Measurements from ENCODE around the gene ANO9. TPM values are rescaled to one million over a fixed set of nuclear protein-coding genes. Genes with fewer than 3 reads are reported as not detected.

The ANO9 gene
- total and polyA plus RNA-seq, 11 donors, result 0.07 to 3.1 (median 0.21) TPM; not detected in 6

- peak in 1 of 4 donors; percentile 19 for ATAC-seq
- Histone ChIP-seq H3K36me3 (no peaks in the 10 kb centered on the region), H3K4me3 (peak within 1 kb of the TSS in 8 of 12 donors; percentile 8 to 41 (median 24)), H3K27ac (no peak within 1 kb of the TSS), H3K4me1 (peaks cover 0 to 12% (median 6%) of the 10 kb centered on the region in 12 donors), H3K27me3 (peaks cover 11 to 57% (median 43%) of the 10 kb centered on the region in 9 donors), H3K9me3 (no peaks in the 10 kb centered on the region)
- intact Hi-C loops (cut with DNase I), result loop anchor here in 6 of 10 donors (5.0 to 10.0 kb wide), 6 partner anchors 65 to 167 kb away; partner anchors contain the start of genes BET1L (in 1 of the 6), NLRP6 (in 1 of the 6) and RIC8A (in 1 of the 6)
- WGBS, 4 donors, result 1% methylated on average over 107 to 109 of the region's 118 CpGs; no CpG with 5 or more reads in 2 of the 4 donors
- no peak for DNase-seq
- TF ChIP-seq POLR2A (IDR thresholded peaks at IDR 0.05), result no peak
- TF ChIP-seq, protein P1, sequence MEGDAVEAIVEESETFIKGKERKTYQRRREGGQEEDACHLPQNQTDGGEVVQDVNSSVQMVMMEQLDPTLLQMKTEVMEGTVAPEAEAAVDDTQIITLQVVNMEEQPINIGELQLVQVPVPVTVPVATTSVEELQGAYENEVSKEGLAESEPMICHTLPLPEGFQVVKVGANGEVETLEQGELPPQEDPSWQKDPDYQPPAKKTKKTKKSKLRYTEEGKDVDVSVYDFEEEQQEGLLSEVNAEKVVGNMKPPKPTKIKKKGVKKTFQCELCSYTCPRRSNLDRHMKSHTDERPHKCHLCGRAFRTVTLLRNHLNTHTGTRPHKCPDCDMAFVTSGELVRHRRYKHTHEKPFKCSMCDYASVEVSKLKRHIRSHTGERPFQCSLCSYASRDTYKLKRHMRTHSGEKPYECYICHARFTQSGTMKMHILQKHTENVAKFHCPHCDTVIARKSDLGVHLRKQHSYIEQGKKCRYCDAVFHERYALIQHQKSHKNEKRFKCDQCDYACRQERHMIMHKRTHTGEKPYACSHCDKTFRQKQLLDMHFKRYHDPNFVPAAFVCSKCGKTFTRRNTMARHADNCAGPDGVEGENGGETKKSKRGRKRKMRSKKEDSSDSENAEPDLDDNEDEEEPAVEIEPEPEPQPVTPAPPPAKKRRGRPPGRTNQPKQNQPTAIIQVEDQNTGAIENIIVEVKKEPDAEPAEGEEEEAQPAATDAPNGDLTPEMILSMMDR (IDR thresholded peaks at IDR 0.05), result no peak
Observed at GRCh38 chr11:369336-370018, 72.3 kb downstream of the ANO9 start, which contains the start of gene B4GALNT4. Gene B4GALNT4, plus strand, starts transcription at chr11:369499. Its CDS starts 305 bp downstream, at chr11:369804.

DNA sequence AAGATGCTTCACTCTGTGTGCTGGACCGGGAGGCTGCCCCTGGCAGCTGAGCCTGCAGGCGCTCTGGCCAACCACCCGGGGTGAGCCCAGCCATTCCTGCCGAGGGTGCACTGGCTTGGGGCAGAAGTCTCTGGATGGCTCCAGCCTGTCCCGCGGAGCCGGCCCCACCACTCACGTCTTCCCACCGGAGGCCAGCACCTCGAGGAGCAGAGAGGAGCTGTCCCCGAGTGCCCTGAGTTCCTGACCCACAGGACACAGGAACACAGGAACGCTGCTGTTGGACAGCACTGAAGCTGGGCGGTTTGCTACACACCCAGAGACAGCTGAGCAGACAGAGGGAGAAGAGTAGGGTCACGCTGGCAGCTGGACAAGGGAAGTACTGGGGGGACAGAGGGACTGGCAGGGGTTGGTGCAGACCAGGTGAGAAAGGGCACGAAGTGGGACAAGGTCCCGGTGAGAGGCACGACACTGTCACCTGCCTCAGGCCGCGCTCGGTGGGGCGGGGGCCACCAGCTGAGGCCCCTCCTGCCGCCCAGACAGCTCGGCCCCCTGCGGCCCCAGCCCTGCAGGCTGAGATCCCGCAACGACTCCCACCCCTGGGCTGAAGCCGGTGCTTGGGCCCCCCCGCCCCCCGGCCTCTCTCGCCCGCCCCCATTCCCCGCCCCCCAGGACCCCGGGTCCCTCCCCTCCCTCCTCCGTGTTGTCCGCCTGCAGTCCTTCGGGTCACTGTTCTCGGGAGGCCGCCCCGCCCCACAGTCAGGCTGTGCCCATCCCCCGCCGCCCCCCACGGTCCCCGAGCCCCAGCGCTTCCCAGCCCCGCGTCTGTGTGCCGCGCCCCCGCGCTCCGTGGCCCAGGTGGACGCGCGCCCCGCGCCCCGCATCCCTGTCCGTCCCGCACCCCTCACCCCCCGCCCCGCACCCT, 73.1 kb downstream of the ANO9 start:
- H3K36me3 ChIP-seq, result no peaks in the 10 kb centered on the region
- peak in 3 of 4 donors; percentile 19 to 23 (median 20) for ATAC-seq
- peaks cover 11 to 64% (median 48%) of the 10 kb centered on the region in 9 donors for H3K27me3 ChIP-seq
- intact Hi-C loops (cut with DNase I), result loop anchor here in 4 of 10 donors (5.0 to 10.0 kb wide), 4 partner anchors 66 to 166 kb away; partner anchors contain the start of genes BET1L (in 1 of the 4) and RIC8A (in 1 of the 4)
- H3K9me3 ChIP-seq, result no peaks in the 10 kb centered on the region
- DNase-seq, result no peak
- H3K4me3 ChIP-seq, result peak overlapping the region in 8 of 12 donors; percentile 8 to 41 (median 24)
- TF ChIP-seq, protein P1 (IDR thresholded peaks at IDR 0.05), result no peak
- no peak overlapping the region for H3K27ac ChIP-seq
- WGBS, 4 donors, result 1 to 5% (median 4%) methylated on average over 15 to 61 of the region's 61 CpGs
- H3K4me1 ChIP-seq, result peaks cover 0 to 12% (median 6%) of the 10 kb centered on the region in 12 donors

GRCh38 chr11:367956-368413, 73.8 kb downstream of the ANO9 start:
- DNase-seq (no peak), ATAC-seq (no peak)
- intact Hi-C loops (cut with DNase I), result loop anchor here in 4 of 10 donors (5.0 to 10.0 kb wide), 4 partner anchors 67 to 166 kb away; partner anchors contain the start of genes BET1L (in 1 of the 4) and RIC8A (in 1 of the 4)
- WGBS, 4 donors, result 28 to 41% (median 38%) methylated on average over 7 of the region's 7 CpGs
- Histone ChIP-seq H3K4me1 (peaks cover 0 to 12% (median 6%) of the 10 kb centered on the region in 12 donors), H3K27ac (no peak overlapping the region), H3K4me3 (no peak overlapping the region), H3K27me3 (peaks cover 11 to 64% (median 48%) of the 10 kb centered on the region in 9 donors), H3K9me3 (no peaks in the 10 kb centered on the region), H3K36me3 (no peaks in the 10 kb centered on the region)
- TF ChIP-seq POLR2A (IDR thresholded peaks at IDR 0.05), result no peak

Other genes with a start within 250 kb of the ANO9 start
- not detected for gene SCGB1C1, start 248.9 kb downstream of the ANO9 start, total RNA-seq
- not detected for gene SCGB1C1, start 248.9 kb downstream of the ANO9 start, polyA plus RNA-seq
- 10 to 100 TPM; 16.4 to 32.2 (median 20.9) TPM for gene BET1L, start 234.6 kb downstream of the ANO9 start, total RNA-seq
- 10 to 100 TPM; 12.9 to 28.0 TPM for gene BET1L, start 234.6 kb downstream of the ANO9 start, polyA plus RNA-seq
- 10 to 100 TPM; 48.7 to 94.1 (median 74.3) TPM for gene RIC8A, start 234.3 kb downstream of the ANO9 start, total RNA-seq
- 10 to 100 TPM; 32.7 to 99.5 TPM for gene RIC8A, start 234.3 kb downstream of the ANO9 start, polyA plus RNA-seq
- 10 to 100 TPM; 21.6 to 46.5 (median 27.8) TPM for gene SIRT3, start 205.7 kb downstream of the ANO9 start, total RNA-seq
- 10 to 100 TPM; 21.2 to 23.6 TPM for gene SIRT3, start 205.7 kb downstream of the ANO9 start, polyA plus RNA-seq
- gene PSMD13, start 205.0 kb downstream of the ANO9 start, total RNA-seq, result 100 to 1,000 TPM in 2 of 9 donors, 10 to 100 TPM in 7; 75.1 to 110 (median 87.5) TPM
- 100 to 1,000 TPM; 119 to 140 TPM for gene PSMD13, start 205.0 kb downstream of the ANO9 start, polyA plus RNA-seq
- under 1 TPM in 4 of 9 donors, not detected in 5; 0.09 to 0.20 (median 0.16) TPM for gene NLRP6, start 163.6 kb downstream of the ANO9 start, total RNA-seq
- gene NLRP6, start 163.6 kb downstream of the ANO9 start, polyA plus RNA-seq, result under 1 TPM in 1 of 2 donors, not detected in 1; 0.14 TPM
- gene PGGHG, start 152.9 kb downstream of the ANO9 start, total RNA-seq, result 10 to 100 TPM in 2 of 9 donors, 1 to 10 TPM in 7; 4.5 to 11.1 (median 6.2) TPM
- 10 to 100 TPM in 1 of 2 donors, 1 to 10 TPM in 1; 9.4 to 15.7 TPM for gene PGGHG, start 152.9 kb downstream of the ANO9 start, polyA plus RNA-seq
- gene IFITM5, start 142.5 kb downstream of the ANO9 start, total RNA-seq, result not detected
- gene IFITM5, start 142.5 kb downstream of the ANO9 start, polyA plus RNA-seq, result not detected
- gene IFITM2, start 134.2 kb downstream of the ANO9 start, total RNA-seq, result 100 to 1,000 TPM; 116 to 412 (median 149) TPM
- 100 to 1,000 TPM; 270 to 501 TPM for gene IFITM2, start 134.2 kb downstream of the ANO9 start, polyA plus RNA-seq
- gene IFITM1, start 128.0 kb downstream of the ANO9 start, total RNA-seq, result 100 to 1,000 TPM in 6 of 9 donors, 10 to 100 TPM in 3; 61.3 to 277 (median 127) TPM
- 100 to 1,000 TPM; 158 to 278 TPM for gene IFITM1, start 128.0 kb downstream of the ANO9 start, polyA plus RNA-seq
- gene IFITM3, start 121.2 kb downstream of the ANO9 start, total RNA-seq, result 100 to 1,000 TPM; 144 to 781 (median 214) TPM
- gene IFITM3, start 121.2 kb downstream of the ANO9 start, polyA plus RNA-seq, result 100 to 1,000 TPM; 501 to 873 TPM
- gene B4GALNT4, start 72.5 kb downstream of the ANO9 start, total RNA-seq, result 1 to 10 TPM in 2 of 9 donors, under 1 TPM in 5, not detected in 2; 0.28 to 1.9 (median 0.67) TPM
- gene B4GALNT4, start 72.5 kb downstream of the ANO9 start, polyA plus RNA-seq, result under 1 TPM; 0.68 to 0.91 TPM
- gene PKP3, start 47.8 kb downstream of the ANO9 start, total RNA-seq, result 1 to 10 TPM in 5 of 9 donors, under 1 TPM in 4; 0.15 to 2.0 (median 1.0) TPM
- under 1 TPM; 0.17 to 0.34 TPM for gene PKP3, start 47.8 kb downstream of the ANO9 start, polyA plus RNA-seq
- 10 to 100 TPM; 22.6 to 65.6 (median 30.4) TPM for gene SIGIRR, start 27.0 kb downstream of the ANO9 start, total RNA-seq
- 100 to 1,000 TPM in 1 of 2 donors, 10 to 100 TPM in 1; 41.2 to 105 TPM for gene SIGIRR, start 27.0 kb downstream of the ANO9 start, polyA plus RNA-seq
- 10 to 100 TPM; 20.3 to 43.0 (median 25.7) TPM for gene PTDSS2, start 8.3 kb upstream of the ANO9 start, total RNA-seq
- 10 to 100 TPM; 33.1 to 36.2 TPM for gene PTDSS2, start 8.3 kb upstream of the ANO9 start, polyA plus RNA-seq
- 100 to 1,000 TPM; 132 to 247 (median 158) TPM for gene RNH1, start 65.2 kb upstream of the ANO9 start, total RNA-seq
- gene RNH1, start 65.2 kb upstream of the ANO9 start, polyA plus RNA-seq, result 100 to 1,000 TPM in 1 of 2 donors, 10 to 100 TPM in 1; 58.2 to 207 TPM
- gene HRAS, start 93.6 kb upstream of the ANO9 start, total RNA-seq, result 10 to 100 TPM; 44.0 to 65.4 (median 55.6) TPM
- gene HRAS, start 93.6 kb upstream of the ANO9 start, polyA plus RNA-seq, result 10 to 100 TPM; 83.3 to 99.3 TPM
- gene LRRC56, start 95.5 kb upstream of the ANO9 start, total RNA-seq, result under 1 TPM in 7 of 9 donors, not detected in 2; 0.07 to 0.35 (median 0.20) TPM
- gene LRRC56, start 95.5 kb upstream of the ANO9 start, polyA plus RNA-seq, result under 1 TPM; 0.19 to 0.30 TPM
- gene LMNTD2, start 118.7 kb upstream of the ANO9 start, total RNA-seq, result 1 to 10 TPM in 2 of 9 donors, under 1 TPM in 5, not detected in 2; 0.10 to 1.6 (median 0.36) TPM
- under 1 TPM; 0.32 to 0.53 TPM for gene LMNTD2, start 118.7 kb upstream of the ANO9 start, polyA plus RNA-seq
- 10 to 100 TPM in 1 of 9 donors, 1 to 10 TPM in 8; 1.1 to 15.5 (median 3.3) TPM for gene RASSF7, start 119.0 kb upstream of the ANO9 start, total RNA-seq
- 10 to 100 TPM in 1 of 2 donors, 1 to 10 TPM in 1; 5.7 to 12.5 TPM for gene RASSF7, start 119.0 kb upstream of the ANO9 start, polyA plus RNA-seq
- gene PHRF1, start 134.5 kb upstream of the ANO9 start, total RNA-seq, result 10 to 100 TPM; 11.6 to 21.3 (median 18.3) TPM
- 10 to 100 TPM; 16.1 to 18.1 TPM for gene PHRF1, start 134.5 kb upstream of the ANO9 start, polyA plus RNA-seq
- gene IRF7, start 173.9 kb upstream of the ANO9 start, total RNA-seq, result 10 to 100 TPM in 7 of 9 donors, 1 to 10 TPM in 2; 5.5 to 30.6 (median 14.9) TPM
- gene IRF7, start 173.9 kb upstream of the ANO9 start, polyA plus RNA-seq, result 10 to 100 TPM in 1 of 2 donors, 1 to 10 TPM in 1; 9.5 to 21.1 TPM
- gene CDHR5, start 182.9 kb upstream of the ANO9 start, total RNA-seq, result not detected
- under 1 TPM in 1 of 2 donors, not detected in 1; 0.07 TPM for gene CDHR5, start 182.9 kb upstream of the ANO9 start, polyA plus RNA-seq
- gene SCT, start 185.2 kb upstream of the ANO9 start, total RNA-seq, result under 1 TPM in 1 of 9 donors, not detected in 8; 0.81 TPM
- gene SCT, start 185.2 kb upstream of the ANO9 start, polyA plus RNA-seq, result not detected
- gene DRD4, start 195.3 kb upstream of the ANO9 start, total RNA-seq, result 1 to 10 TPM in 1 of 9 donors, under 1 TPM in 5, not detected in 3; 0.20 to 1.0 (median 0.48) TPM
- under 1 TPM in 1 of 2 donors, not detected in 1; 0.07 TPM for gene DRD4, start 195.3 kb upstream of the ANO9 start, polyA plus RNA-seq

Measured in heart left ventricle (tissue), 16 donors.